Keratinocyte (primary cell): ENCODE measurements around the gene PLA1A.

Experiments used
- CTCF ChIP-seq, 3 experiments: IDR thresholded peaks in 1 of 3; conservative IDR thresholded peaks in 1 of 3; optimal IDR thresholded peaks in 1 of 3; 2 replicates in 2 of 3; 3 replicates in 1 of 3; pipeline versions ENCODE3 to v1.5.1; 2011; ENCODE audit warnings: low read length in 3 of 3, mild to moderate bottlenecking in 3 of 3, moderate library complexity in 2 of 3, control low read depth in 1 of 3, inconsistent platforms in 1 of 3; ENCODE audit not compliant: insufficient read depth in 2 of 3; ENCODE audit errors: extremely low read depth in 1 of 3
- EZH2 ChIP-seq: IDR thresholded peaks from one replicate; pipeline ENCODE4 v1.6.1; 2012; ENCODE audit warnings: inconsistent platforms, mild to moderate bottlenecking, low read length, moderate library complexity

DNA sequence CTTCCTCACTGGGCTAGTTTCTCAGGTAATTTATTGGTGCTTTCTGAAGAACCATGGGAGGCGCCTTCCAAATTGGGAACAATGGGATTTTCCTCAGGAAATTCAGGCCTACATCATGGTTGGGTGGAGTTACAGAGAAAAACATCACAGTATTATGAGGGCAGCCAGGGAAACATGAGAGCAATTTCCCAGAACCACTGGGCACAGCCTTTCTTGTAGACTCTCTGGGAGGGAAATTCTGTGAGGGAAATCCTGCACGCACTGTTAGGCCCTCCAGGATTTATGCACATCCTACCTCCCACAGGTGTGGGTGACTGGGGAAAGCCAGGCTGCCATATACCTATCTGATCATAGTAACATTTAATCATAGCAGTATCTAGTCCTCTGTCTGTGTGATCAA lies 49.5 kb downstream of the PLA1A start:
- TF ChIP-seq CTCF (optimal IDR thresholded peaks at IDR 0.05 in 1 of 3, IDR thresholded peaks at IDR 0.05 in 1 of 3, conservative IDR thresholded peaks at IDR 0.05 in 1 of 3; ENCODE audit: extremely low read depth in 1 of 3, insufficient read depth in 2 of 3, low read length in 3 of 3) (no peak), EZH2 (no peak)
